Cardiac fibroblast (primary cell): ENCODE measurements around the gene GAPT.

Experiments used
- DNase-seq, 2 donors: peaks; one replicate each; pipeline versions ENCODE4 v3.0.0 to v3.0.0-alpha.2; 2010; ENCODE audit warnings: low read depth in 2 of 2
- H3K4me3 ChIP-seq, 2 donors: replicated peaks in 1 of 2; 1 replicate in 1 of 2; 2 replicates in 1 of 2; pipeline ENCODE4 v1.5.1; 2011; ENCODE audit warnings: low read depth in 2 of 2, low read length in 2 of 2, mild to moderate bottlenecking in 2 of 2, moderate library complexity in 1 of 2
- CTCF ChIP-seq: IDR thresholded peaks from one replicate; pipeline ENCODE4 v1.5.1; 2011; ENCODE audit warnings: low read depth, mild to moderate bottlenecking, low read length, inconsistent platforms

Gene GAPT

GRCh38 chr5:58542709-58543108 is 51.5 kb downstream of the GAPT start:
- no peak overlapping the region for H3K4me3 ChIP-seq
- TF ChIP-seq CTCF = no peak
- DNase-seq = no peak

GRCh38 chr5:58543723-58544122 is 52.5 kb downstream of the GAPT start:
- H3K4me3 ChIP-seq = no peak overlapping the region
- DNase-seq = no peak

GRCh38 chr5:58544195-58544594 is 53.0 kb downstream of the GAPT start:
- no peak for DNase-seq
- TF ChIP-seq CTCF = no peak
- H3K4me3 ChIP-seq = no peak overlapping the region

More at GRCh38 chr5:58543723-58544122, 52.5 kb downstream of the GAPT start:
- no peak for TF ChIP-seq CTCF

GRCh38 chr5:58544926-58545325 is 53.7 kb downstream of the GAPT start:
- no peak for DNase-seq
- TF ChIP-seq CTCF = no peak

GRCh38 chr5:58545912-58546311 is 54.7 kb downstream of the GAPT start:
- no peak for DNase-seq
- H3K4me3 ChIP-seq = no peak overlapping the region
- no peak for TF ChIP-seq CTCF

More at GRCh38 chr5:58544926-58545325, 53.7 kb downstream of the GAPT start:
- H3K4me3 ChIP-seq = no peak overlapping the region
